HG03521 (cell line): ENCODE measurements around the gene SOCS3.

Experiments used
- ATAC-seq: cut with Tn5 transposase; IDR thresholded peaks from one replicate; pipeline ENCODE4 v1.9.1; 2021; ENCODE audit warnings: mild to moderate bottlenecking, moderate library complexity; ENCODE audit not compliant: unreplicated experiment

The SOCS3 gene

GRCh38 chr17:78368854-78369495 is 9.1 kb upstream of the SOCS3 start:
- ATAC-seq = no peak

GRCh38 chr17:78368348-78368747 is 8.5 kb upstream of the SOCS3 start:
- ATAC-seq = no peak

- ATAC-seq = no peak
Observed at GRCh38 chr17:78367193-78367592, 7.3 kb upstream of the SOCS3 start.

GRCh38 chr17:78366109-78366848 is 6.4 kb upstream of the SOCS3 start:
- ATAC-seq = no peak

- ATAC-seq = no peak
Observed at GRCh38 chr17:78365561-78366108, 5.8 kb upstream of the SOCS3 start.

GRCh38 chr17:78364436-78365281 is 4.8 kb upstream of the SOCS3 start:
- ATAC-seq = no peak

GRCh38 chr17:78362671-78363070 is 2.8 kb upstream of the SOCS3 start:
- no peak for ATAC-seq

GRCh38 chr17:78362232-78362631 is 2.4 kb upstream of the SOCS3 start:
- ATAC-seq = no peak

GRCh38 chr17:78361225-78361701 is 1.4 kb upstream of the SOCS3 start:
- ATAC-seq = no peak

- peak; percentile 1 for ATAC-seq
Observed at GRCh38 chr17:78360371-78361224, 721 bp upstream of the SOCS3 start.

- ATAC-seq = no peak
Observed at GRCh38 chr17:78359321-78359996, 418 bp downstream of the SOCS3 start.

GRCh38 chr17:78358538-78359320 is 1.1 kb downstream of the SOCS3 start:
- no peak for ATAC-seq

- ATAC-seq = no peak
Observed at GRCh38 chr17:78357672-78358537, 2.0 kb downstream of the SOCS3 start.

- ATAC-seq = no peak
Observed at GRCh38 chr17:78357177-78357586, 2.7 kb downstream of the SOCS3 start.

- peak; percentile 61 for ATAC-seq
Observed at GRCh38 chr17:78356101-78356713, 3.7 kb downstream of the SOCS3 start.

- no peak for ATAC-seq
Observed at GRCh38 chr17:78355701-78356100, 4.2 kb downstream of the SOCS3 start.

GRCh38 chr17:78355045-78355641 is 4.7 kb downstream of the SOCS3 start:
- ATAC-seq = no peak
